ENCODE results near the gene TXNRD3.

DNA sequence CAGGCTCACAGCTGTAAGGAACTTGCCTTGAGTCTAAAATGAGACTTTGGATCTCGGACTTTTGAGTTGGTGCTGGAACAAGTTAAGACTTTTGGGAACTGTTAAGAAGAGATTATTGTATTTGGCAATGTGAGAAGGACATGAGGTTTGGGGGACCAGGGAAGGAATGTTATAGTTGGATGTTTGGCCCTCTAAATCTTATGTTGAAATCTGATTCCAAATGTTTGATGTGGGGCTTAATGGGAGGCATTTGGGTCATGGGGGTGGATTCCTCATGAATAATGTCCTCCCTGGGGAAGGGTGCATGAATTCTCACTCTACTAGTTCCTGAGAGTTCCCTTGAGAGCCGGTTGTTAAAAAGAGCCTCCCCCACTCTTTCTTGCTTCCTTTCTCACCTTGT, 30.6 kb upstream of the TXNRD3 start:
- TF ChIP-seq BHLHE40 (IDR thresholded peaks at IDR 0.05; ENCODE audit: borderline replicate concordance) (no peak), SP1 (IDR thresholded peaks at IDR 0.05) (no peak), HDGF (IDR thresholded peaks at IDR 0.05; ENCODE audit: borderline replicate concordance) (no peak), TARDBP (IDR thresholded peaks at IDR 0.05) (no peak), ARNT (IDR thresholded peaks at IDR 0.05) (no peak), NFRKB (IDR thresholded peaks at IDR 0.05) (no peak), FOXA1 (IDR thresholded peaks at IDR 0.05) (no peak), ELF4 (IDR thresholded peaks at IDR 0.05) (no peak)
- TF ChIP-seq, protein P1, sequence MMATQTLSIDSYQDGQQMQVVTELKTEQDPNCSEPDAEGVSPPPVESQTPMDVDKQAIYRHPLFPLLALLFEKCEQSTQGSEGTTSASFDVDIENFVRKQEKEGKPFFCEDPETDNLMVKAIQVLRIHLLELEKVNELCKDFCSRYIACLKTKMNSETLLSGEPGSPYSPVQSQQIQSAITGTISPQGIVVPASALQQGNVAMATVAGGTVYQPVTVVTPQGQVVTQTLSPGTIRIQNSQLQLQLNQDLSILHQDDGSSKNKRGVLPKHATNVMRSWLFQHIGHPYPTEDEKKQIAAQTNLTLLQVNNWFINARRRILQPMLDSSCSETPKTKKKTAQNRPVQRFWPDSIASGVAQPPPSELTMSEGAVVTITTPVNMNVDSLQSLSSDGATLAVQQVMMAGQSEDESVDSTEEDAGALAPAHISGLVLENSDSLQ (IDR thresholded peaks at IDR 0.05): no peak
